Upper lobe of right lung (tissue), 1 donor: ENCODE measurements around the gene RELL1. TPM values are rescaled to one million over a fixed set of nuclear protein-coding genes. Genes with fewer than 3 reads are reported as not detected.

Source experiments
- ATAC-seq: fragments of 200-7000 bp; cut with Tn5 transposase; one replicate; pipeline ENCODE4 v1.9.1; 2020; ENCODE audit warnings: mild to moderate bottlenecking, moderate library complexity
- DNase-seq: peaks from one replicate; pipeline ENCODE4 v3.0.0-alpha.2; 2020
- H3K27ac ChIP-seq: fragments of 200-600 bp; one replicate; pipeline ENCODE4 v1.8.0; 2022
- H3K27me3 ChIP-seq: fragments of 200-600 bp; one replicate; pipeline ENCODE4 v1.8.0; 2022; ENCODE audit warnings: mild to moderate bottlenecking
- H3K36me3 ChIP-seq: fragments of 200-600 bp; one replicate; pipeline ENCODE4 v1.8.0; 2022
- H3K4me1 ChIP-seq: fragments of 200-600 bp; one replicate; pipeline ENCODE4 v1.8.0; 2022
- H3K4me3 ChIP-seq: fragments of 200-600 bp; one replicate; pipeline ENCODE4 v1.8.0; 2022; ENCODE audit warnings: mild to moderate bottlenecking
- H3K9me3 ChIP-seq: fragments of 200-600 bp; one replicate; pipeline ENCODE4 v1.8.0; 2022
- intact Hi-C: fragments of 100-400 bp; cut with DNase I; formaldehyde crosslinking; loops from one replicate; pipeline ENCODE4 v1.11.0; 2022
- total RNA-seq: library from RNA; stranded (reverse); fragmentation: NEBNext Ultra II Directional; extraction: Animal tissue kit (Norgen Biotek cat#: 25700); gene quantifications from one replicate; pipeline ENCODE4 v1.2.1, GENCODE V29; 2021
- TF ChIP-seq, protein P1 (sequence below): fragments of 200-600 bp; IDR thresholded peaks from one replicate; pipeline ENCODE4 v1.8.0; 2022; ENCODE audit warnings: antibody characterized with exemption
- donor health status: DM: no; HTN: yes; CAD: no; lungs with severe emphysema.

Gene RELL1
- total RNA-seq, 1 donor from 2014 or later, result 49.1 TPM

DNA sequence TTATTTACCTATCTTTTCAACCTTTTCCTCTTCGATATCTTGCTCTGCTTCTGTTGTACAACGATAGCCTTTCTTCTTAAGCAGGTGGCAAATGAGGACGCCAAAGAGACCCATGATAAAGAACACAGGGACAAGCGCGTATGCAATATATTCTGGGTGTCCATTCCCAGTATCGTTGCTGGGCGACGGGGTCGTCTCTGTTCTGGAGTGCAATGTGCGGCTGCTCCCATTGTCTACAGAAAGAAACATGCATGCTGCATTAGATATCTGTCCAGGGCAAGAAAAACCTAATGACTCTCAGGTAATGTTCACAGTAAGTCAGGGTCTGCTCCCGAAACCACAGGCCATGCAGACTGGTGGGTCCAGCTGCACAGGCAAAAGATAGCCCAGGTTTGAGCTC lies 36.9 kb downstream of the RELL1 start:
- Histone ChIP-seq H3K36me3 (peaks cover 34% of the 10 kb centered on the region), H3K9me3 (no peaks in the 10 kb centered on the region), H3K4me3 (no peak overlapping the region), H3K27ac (no peak overlapping the region), H3K27me3 (no peaks in the 10 kb centered on the region), H3K4me1 (no peaks in the 10 kb centered on the region)
- intact Hi-C loops, result no loop called here
- ATAC-seq (no peak), DNase-seq (no peak)
- TF ChIP-seq, protein P1, sequence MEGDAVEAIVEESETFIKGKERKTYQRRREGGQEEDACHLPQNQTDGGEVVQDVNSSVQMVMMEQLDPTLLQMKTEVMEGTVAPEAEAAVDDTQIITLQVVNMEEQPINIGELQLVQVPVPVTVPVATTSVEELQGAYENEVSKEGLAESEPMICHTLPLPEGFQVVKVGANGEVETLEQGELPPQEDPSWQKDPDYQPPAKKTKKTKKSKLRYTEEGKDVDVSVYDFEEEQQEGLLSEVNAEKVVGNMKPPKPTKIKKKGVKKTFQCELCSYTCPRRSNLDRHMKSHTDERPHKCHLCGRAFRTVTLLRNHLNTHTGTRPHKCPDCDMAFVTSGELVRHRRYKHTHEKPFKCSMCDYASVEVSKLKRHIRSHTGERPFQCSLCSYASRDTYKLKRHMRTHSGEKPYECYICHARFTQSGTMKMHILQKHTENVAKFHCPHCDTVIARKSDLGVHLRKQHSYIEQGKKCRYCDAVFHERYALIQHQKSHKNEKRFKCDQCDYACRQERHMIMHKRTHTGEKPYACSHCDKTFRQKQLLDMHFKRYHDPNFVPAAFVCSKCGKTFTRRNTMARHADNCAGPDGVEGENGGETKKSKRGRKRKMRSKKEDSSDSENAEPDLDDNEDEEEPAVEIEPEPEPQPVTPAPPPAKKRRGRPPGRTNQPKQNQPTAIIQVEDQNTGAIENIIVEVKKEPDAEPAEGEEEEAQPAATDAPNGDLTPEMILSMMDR, result no peak

DNA sequence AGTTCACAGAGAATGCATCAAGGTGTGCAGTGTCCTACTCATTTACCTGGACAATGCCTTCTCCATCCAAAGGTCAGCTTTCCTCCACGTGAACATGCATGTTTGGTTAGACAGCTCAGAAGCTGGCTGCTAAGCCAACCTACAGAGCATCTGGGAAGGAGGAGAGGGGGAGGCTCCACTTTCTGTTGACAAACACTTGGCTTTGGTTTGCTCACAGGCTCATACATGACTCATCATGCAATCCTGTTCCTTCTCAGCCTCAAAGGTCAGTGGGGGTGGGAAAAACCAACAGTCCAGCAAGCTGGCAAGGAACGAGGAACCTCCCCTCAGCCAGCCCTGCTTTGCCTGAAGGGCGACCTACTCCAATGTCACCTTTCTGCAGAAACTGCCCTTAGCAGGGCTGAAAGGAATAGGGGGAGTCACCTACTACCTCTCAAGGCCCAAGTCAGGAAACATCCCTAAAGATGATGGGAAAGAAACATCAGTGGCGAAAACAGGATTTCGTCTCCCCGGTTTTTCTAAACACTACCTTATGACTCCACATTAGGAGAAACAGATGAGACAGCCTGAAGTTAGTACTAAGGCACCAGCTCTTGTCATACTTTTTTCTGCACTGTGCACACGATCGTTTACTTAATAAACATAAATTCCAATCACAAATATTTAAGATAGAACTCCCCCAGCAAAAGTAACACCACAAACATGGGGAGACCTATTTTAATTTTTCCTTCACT lies 37.9 kb downstream of the RELL1 start:
- H3K4me3 ChIP-seq, result no peak overlapping the region
- DNase-seq, result peak; percentile 67
- H3K4me1 ChIP-seq, result no peaks in the 10 kb centered on the region
- intact Hi-C loops, result no loop called here
- H3K27ac ChIP-seq, result no peak overlapping the region
- TF ChIP-seq, protein P1, result no peak
- no peaks in the 10 kb centered on the region for H3K9me3 ChIP-seq
- H3K36me3 ChIP-seq, result peaks cover 34% of the 10 kb centered on the region
- H3K27me3 ChIP-seq, result no peaks in the 10 kb centered on the region
- peak; percentile 95 for ATAC-seq

DNA sequence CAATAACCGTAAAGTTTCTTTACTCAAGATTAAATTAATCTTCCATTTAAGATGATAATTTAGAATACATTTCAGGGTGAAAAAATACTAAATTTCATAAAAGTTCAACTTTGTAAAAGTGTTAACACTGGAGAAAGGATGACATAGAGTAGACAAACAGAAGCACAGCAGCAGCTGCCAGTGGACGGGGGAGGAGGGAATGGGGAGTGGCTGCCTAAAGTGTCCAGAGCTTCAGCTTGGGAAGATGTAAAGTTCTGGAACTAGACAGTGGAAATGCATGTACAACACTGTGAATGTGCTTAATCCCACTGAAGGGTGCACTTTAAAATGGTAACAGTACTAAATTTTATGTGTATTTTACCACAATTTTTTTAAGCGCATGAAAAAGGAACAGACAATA lies 39.9 kb downstream of the RELL1 start:
- Histone ChIP-seq H3K9me3 (no peaks in the 10 kb centered on the region), H3K4me3 (no peak overlapping the region), H3K27ac (no peak overlapping the region), H3K27me3 (no peaks in the 10 kb centered on the region), H3K36me3 (peaks cover 34% of the 10 kb centered on the region), H3K4me1 (peaks cover 11% of the 10 kb centered on the region)
- ATAC-seq, result no peak
- DNase-seq, result no peak
- intact Hi-C loops, result no loop called here
- TF ChIP-seq, protein P1, result no peak

DNA sequence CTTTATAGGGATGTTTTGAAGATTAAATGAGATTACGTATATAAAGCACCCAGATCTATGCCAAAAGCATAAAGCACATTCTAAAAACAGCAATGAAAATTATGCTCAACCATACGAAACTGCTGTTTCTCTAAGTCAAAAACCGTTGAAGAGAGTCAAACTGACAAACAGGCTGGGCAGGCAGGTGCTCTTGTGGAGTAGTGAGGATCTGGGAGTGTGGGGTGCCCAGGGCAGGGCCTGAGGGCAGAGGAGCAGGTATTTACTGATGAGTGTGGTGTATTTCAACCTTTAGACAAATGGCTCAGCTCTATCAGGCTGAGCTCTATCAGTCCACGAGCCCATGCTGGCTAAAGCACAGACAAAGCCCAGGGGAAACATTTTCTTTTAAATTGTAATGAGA lies 40.4 kb downstream of the RELL1 start:
- Histone ChIP-seq H3K27ac (no peak overlapping the region), H3K4me1 (peaks cover 11% of the 10 kb centered on the region), H3K9me3 (no peaks in the 10 kb centered on the region), H3K36me3 (peaks cover 34% of the 10 kb centered on the region), H3K4me3 (no peak overlapping the region), H3K27me3 (no peaks in the 10 kb centered on the region)
- intact Hi-C loops, result no loop called here
- ATAC-seq, result no peak
- no peak for DNase-seq
- TF ChIP-seq, protein P1, result no peak

DNA sequence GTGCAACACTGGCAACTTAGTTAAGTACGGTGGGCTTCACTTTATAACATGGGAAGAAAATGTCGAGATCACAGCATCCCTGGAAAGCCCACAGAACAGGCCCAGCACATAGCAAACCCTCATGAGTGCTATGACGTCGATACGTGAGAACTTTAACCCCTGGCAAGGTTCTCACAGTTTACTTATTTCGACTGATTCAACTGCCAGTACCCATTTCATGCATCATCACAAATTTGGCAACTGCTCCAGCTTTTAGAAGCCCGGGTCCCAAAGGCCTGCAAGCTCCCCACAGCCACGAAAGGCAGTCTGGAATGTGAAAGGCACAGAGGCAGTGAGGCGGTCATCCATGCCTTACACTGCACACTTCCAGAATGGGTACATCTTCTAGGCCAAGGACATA lies 41.2 kb downstream of the RELL1 start:
- TF ChIP-seq, protein P1, result no peak
- ATAC-seq (no peak), DNase-seq (no peak)
- intact Hi-C loops, result no loop called here
- Histone ChIP-seq H3K27me3 (no peaks in the 10 kb centered on the region), H3K27ac (no peak overlapping the region), H3K4me3 (no peak overlapping the region), H3K36me3 (peaks cover 34% of the 10 kb centered on the region), H3K9me3 (no peaks in the 10 kb centered on the region), H3K4me1 (peaks cover 11% of the 10 kb centered on the region)
